Right atrium auricular region (tissue), 2 donors: ENCODE results near the gene SREBF1. TPM values are rescaled to one million over a fixed set of nuclear protein-coding genes. Genes with fewer than 3 reads are reported as not detected.

Source experiments
- DNase-seq: peaks from one replicate; pipeline ENCODE4 v3.0.0-alpha.2; 2019; ENCODE audit warnings: low spot score
- H3K27ac ChIP-seq, 2 donors: fragments of 200-600 bp; sonication (generic); 1 replicate in 1 of 2; 2 replicates in 1 of 2; pipeline ENCODE4 v1.5.1; 2016 to 2019
- H3K27me3 ChIP-seq, 2 donors: fragments of 200-600 bp; sonication (generic); one replicate each; pipeline versions ENCODE4 v1.5.1 to v1.6.0; 2017 to 2019
- H3K36me3 ChIP-seq: fragments of 200-600 bp; sonication (generic); one replicate; pipeline ENCODE4 v1.5.1; 2016
- H3K4me1 ChIP-seq, 2 donors: fragments of 200-600 bp; sonication (generic); one replicate each; pipeline versions ENCODE4 v1.5.1 to v1.6.0; 2017 to 2019
- H3K4me3 ChIP-seq, 2 donors: fragments of 200-600 bp; sonication (generic); 1 replicate in 1 of 2; 2 replicates in 1 of 2; pipeline ENCODE4 v1.5.1; 2017 to 2019; ENCODE audit warnings: mild to moderate bottlenecking in 1 of 2, moderate library complexity in 1 of 2
- H3K9me3 ChIP-seq, 2 donors: fragments of 200-600 bp; sonication (generic); one replicate each; pipeline ENCODE4 v1.5.1; 2019
- total RNA-seq, 2 donors: library from RNA; depleted of rRNA; stranded (reverse); fragments of >200 nt; gene quantifications; one replicate each; pipeline ENCODE4 v1.1.0, GENCODE V29; 2016
- TF ChIP-seq, protein P1 (sequence below), 2 donors: fragments of 200-600 bp; sonication (generic); IDR thresholded peaks; one replicate each; pipeline ENCODE4 v1.5.1; 2019; ENCODE audit warnings: antibody characterized with exemption in 2 of 2

Gene SREBF1
- 10 to 100 TPM; 17.0 to 29.8 TPM for total RNA-seq

DNA sequence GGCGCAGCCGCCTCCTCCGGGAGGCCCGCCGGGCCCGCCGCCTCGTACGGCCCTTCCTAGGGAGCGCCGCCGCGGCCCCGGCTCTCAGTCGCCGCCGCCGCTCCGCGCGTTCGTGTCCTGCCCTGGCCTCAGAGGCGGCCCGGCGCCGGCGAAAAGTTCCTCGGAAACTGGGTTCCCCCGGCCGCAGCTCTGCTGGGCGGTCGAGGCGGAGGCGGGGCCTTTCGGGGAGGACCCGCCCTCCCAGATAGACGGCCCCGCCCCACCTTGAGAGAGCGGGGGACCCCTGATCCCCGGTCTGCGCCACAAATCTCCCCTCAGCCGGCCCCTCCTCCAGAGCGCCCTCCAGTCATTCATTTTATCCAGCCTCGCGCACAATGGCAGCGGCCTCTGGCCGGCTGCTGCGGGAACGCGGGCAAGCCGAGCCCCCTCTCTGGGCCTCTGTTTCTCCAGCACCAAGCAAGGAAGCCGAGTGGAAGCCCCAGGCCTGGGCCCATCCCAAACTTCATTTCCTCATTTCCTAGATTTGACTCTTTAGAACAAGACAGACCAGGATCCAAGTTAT is at the start of gene SREBF1:
Gene SREBF1, minus strand, starts transcription at position 169 of the 562 bp plus-strand sequence. CDS start 169 bp downstream, outside the sequence.
- DNase-seq, result no peak
- Histone ChIP-seq H3K27ac (peak within 1 kb of the TSS; percentile 100), H3K27me3 (no peaks in the 10 kb centered on the region), H3K36me3 (no peaks in the 10 kb centered on the region), H3K9me3 (no peaks in the 10 kb centered on the region), H3K4me1 (peaks cover 0 to 83% of the 10 kb centered on the region in 2 donors), H3K4me3 (peak within 1 kb of the TSS; percentile 70 to 90)
- TF ChIP-seq, protein P1, sequence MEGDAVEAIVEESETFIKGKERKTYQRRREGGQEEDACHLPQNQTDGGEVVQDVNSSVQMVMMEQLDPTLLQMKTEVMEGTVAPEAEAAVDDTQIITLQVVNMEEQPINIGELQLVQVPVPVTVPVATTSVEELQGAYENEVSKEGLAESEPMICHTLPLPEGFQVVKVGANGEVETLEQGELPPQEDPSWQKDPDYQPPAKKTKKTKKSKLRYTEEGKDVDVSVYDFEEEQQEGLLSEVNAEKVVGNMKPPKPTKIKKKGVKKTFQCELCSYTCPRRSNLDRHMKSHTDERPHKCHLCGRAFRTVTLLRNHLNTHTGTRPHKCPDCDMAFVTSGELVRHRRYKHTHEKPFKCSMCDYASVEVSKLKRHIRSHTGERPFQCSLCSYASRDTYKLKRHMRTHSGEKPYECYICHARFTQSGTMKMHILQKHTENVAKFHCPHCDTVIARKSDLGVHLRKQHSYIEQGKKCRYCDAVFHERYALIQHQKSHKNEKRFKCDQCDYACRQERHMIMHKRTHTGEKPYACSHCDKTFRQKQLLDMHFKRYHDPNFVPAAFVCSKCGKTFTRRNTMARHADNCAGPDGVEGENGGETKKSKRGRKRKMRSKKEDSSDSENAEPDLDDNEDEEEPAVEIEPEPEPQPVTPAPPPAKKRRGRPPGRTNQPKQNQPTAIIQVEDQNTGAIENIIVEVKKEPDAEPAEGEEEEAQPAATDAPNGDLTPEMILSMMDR (IDR thresholded peaks at IDR 0.05), result no peak

GRCh38 chr17:17886226-17886625 is 49.4 kb upstream of the SREBF1 start:
- peaks cover 34% of the 10 kb centered on the region for H3K36me3 ChIP-seq
- no peak overlapping the region for H3K27ac ChIP-seq
- no peaks in the 10 kb centered on the region for H3K27me3 ChIP-seq
- TF ChIP-seq, protein P1 (IDR thresholded peaks at IDR 0.05), result no peak
- H3K9me3 ChIP-seq, result no peaks in the 10 kb centered on the region
- no peak overlapping the region for H3K4me3 ChIP-seq
- no peak for DNase-seq
- H3K4me1 ChIP-seq, result peaks cover 0 to 28% of the 10 kb centered on the region in 2 donors

- peaks cover 37% of the 10 kb centered on the region for H3K36me3 ChIP-seq
- no peak for DNase-seq
Measured at GRCh38 chr17:17884391-17885357, 47.9 kb upstream of the SREBF1 start.

GRCh38 chr17:17883801-17884200 is 47.0 kb upstream of the SREBF1 start:
- TF ChIP-seq, protein P1 (IDR thresholded peaks at IDR 0.05), result no peak
- Histone ChIP-seq H3K9me3 (no peaks in the 10 kb centered on the region), H3K27ac (no peak overlapping the region), H3K36me3 (peaks cover 46% of the 10 kb centered on the region), H3K4me3 (no peak overlapping the region), H3K27me3 (no peaks in the 10 kb centered on the region), H3K4me1 (peaks cover 0 to 30% of the 10 kb centered on the region in 2 donors)
- no peak for DNase-seq

More at GRCh38 chr17:17884391-17885357, 47.9 kb upstream of the SREBF1 start:
- peaks cover 0 to 28% of the 10 kb centered on the region in 2 donors for H3K4me1 ChIP-seq
- H3K4me3 ChIP-seq, result no peak overlapping the region
- no peaks in the 10 kb centered on the region for H3K27me3 ChIP-seq
- no peaks in the 10 kb centered on the region for H3K9me3 ChIP-seq
- H3K27ac ChIP-seq, result no peak overlapping the region
- TF ChIP-seq, protein P1 (IDR thresholded peaks at IDR 0.05), result no peak

DNA sequence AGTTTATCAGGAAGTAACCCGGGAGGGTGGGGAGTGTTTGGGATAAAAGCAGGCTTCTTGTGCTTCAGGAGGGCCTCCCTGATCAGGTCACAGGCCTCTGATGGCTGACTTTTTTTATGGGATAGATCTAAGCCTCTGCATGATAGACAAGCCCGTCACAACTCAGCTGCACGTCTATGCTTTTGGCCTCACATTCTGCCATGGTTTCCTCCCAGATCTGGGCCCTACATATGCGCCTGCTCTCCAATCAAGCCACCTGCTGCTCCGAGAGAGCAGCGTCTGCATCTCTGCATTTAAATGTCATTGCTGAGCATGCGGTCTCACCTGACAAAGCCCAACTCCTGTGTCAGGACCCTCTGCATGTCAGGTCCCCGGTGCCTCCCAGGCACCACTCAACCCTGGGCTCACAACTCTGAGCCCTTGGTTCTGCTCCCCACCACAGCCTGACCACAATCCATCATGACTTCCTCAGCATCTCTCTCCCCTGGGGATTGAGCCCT is 45.3 kb upstream of the SREBF1 start:
- Histone ChIP-seq H3K4me1 (peaks cover 0 to 30% of the 10 kb centered on the region in 2 donors), H3K27ac (no peak overlapping the region), H3K36me3 (peaks cover 51% of the 10 kb centered on the region), H3K4me3 (no peak overlapping the region), H3K27me3 (no peaks in the 10 kb centered on the region), H3K9me3 (no peaks in the 10 kb centered on the region)
- no peak for DNase-seq
- TF ChIP-seq, protein P1 (IDR thresholded peaks at IDR 0.05), result no peak
